Left ventricle myocardium inferior (tissue), 1 donor: Measurements from ENCODE around the gene SEMA4F. TPM values are rescaled to one million over a fixed set of nuclear protein-coding genes. Genes with fewer than 3 reads are reported as not detected.

Source experiments
- DNase-seq: peaks from one replicate; pipeline ENCODE4 v3.0.0-alpha.2; 2020
- H3K27ac ChIP-seq: fragments of 200-600 bp; replicated peaks from 2 replicates; pipeline ENCODE4 v1.8.0; 2021
- H3K27me3 ChIP-seq: fragments of 200-600 bp; 2 replicates; pipeline ENCODE4 v1.8.0; 2021; ENCODE audit warnings: low read depth
- H3K36me3 ChIP-seq: fragments of 200-600 bp; 2 replicates; pipeline ENCODE4 v1.8.0; 2021
- H3K4me1 ChIP-seq: fragments of 200-600 bp; 2 replicates; pipeline ENCODE4 v1.8.0; 2021
- H3K4me3 ChIP-seq: fragments of 200-600 bp; 2 replicates; pipeline ENCODE4 v1.8.0; 2021; ENCODE audit warnings: mild to moderate bottlenecking, moderate library complexity
- H3K9me3 ChIP-seq: fragments of 200-600 bp; replicated peaks from 2 replicates; pipeline ENCODE4 v1.8.0; 2021
- CTCF ChIP-seq: fragments of 200-600 bp; IDR thresholded peaks from 2 replicates; pipeline ENCODE4 v1.8.0; 2021; ENCODE audit warnings: antibody characterized with exemption, mild to moderate bottlenecking, borderline replicate concordance
- intact Hi-C: fragments of 100-400 bp; cut with micrococcal nuclease; formaldehyde crosslinking; loops from one replicate; pipeline ENCODE4 v1.11.0; 2022
- total RNA-seq: library from RNA; stranded (reverse); fragmentation: NEBNext Ultra II Directional; extraction: Animal tissue kit (Norgen Biotek cat#: 25700); gene quantifications from one replicate; pipeline ENCODE4 v1.2.1, GENCODE V29; 2021
- donor health status: DM: no; HTN: yes; CAD: no; lungs with severe emphysema.

SEMA4F gene
- total RNA-seq, 1 donor from 2014 or later: 2.9 TPM

DNA sequence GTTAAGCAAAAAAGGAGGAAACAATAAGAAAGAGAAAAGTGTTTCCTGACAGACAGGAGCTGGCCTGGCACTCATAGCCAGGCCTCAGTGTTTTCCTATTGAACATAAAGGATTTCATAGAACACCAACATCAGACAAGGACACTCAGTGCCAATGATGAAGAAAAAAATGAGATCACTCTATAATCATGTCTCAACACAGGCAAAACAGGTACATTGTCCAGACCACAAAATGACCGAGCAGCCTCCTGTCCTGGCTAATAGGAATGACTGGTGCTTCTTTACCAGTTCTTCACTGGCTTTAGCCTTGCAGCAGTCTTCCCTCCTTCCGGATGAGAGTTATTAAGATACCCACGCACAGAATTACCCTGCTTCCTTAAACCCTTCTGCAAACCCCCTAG is 35.6 kb downstream of the SEMA4F start:
- no peak overlapping the region for H3K4me3 ChIP-seq
- TF ChIP-seq CTCF: no peak
- no peaks in the 10 kb centered on the region for H3K36me3 ChIP-seq
- no peaks in the 10 kb centered on the region for H3K4me1 ChIP-seq
- H3K9me3 ChIP-seq: no peaks in the 10 kb centered on the region
- peaks cover 5% of the 10 kb centered on the region for H3K27me3 ChIP-seq
- DNase-seq: no peak
- no peak overlapping the region for H3K27ac ChIP-seq
- intact Hi-C loops: no loop called here

- Histone ChIP-seq H3K36me3 (no peaks in the 10 kb centered on the region), H3K9me3 (no peaks in the 10 kb centered on the region), H3K4me1 (no peaks in the 10 kb centered on the region), H3K4me3 (no peak overlapping the region), H3K27ac (no peak overlapping the region), H3K27me3 (peaks cover 5% of the 10 kb centered on the region)
- no peak for DNase-seq
- TF ChIP-seq CTCF: peak; percentile 78
- intact Hi-C loops: no loop called here
Observed at GRCh38 chr2:74690571-74690970, 36.5 kb downstream of the SEMA4F start.

GRCh38 chr2:74691929-74692328 is 37.9 kb downstream of the SEMA4F start:
- H3K4me3 ChIP-seq: no peak overlapping the region
- H3K27me3 ChIP-seq: peaks cover 5% of the 10 kb centered on the region
- H3K4me1 ChIP-seq: no peaks in the 10 kb centered on the region
- no peak overlapping the region for H3K27ac ChIP-seq
- no peak for TF ChIP-seq CTCF
- H3K36me3 ChIP-seq: no peaks in the 10 kb centered on the region
- H3K9me3 ChIP-seq: no peaks in the 10 kb centered on the region
- no peak for DNase-seq
- intact Hi-C loops: no loop called here

DNA sequence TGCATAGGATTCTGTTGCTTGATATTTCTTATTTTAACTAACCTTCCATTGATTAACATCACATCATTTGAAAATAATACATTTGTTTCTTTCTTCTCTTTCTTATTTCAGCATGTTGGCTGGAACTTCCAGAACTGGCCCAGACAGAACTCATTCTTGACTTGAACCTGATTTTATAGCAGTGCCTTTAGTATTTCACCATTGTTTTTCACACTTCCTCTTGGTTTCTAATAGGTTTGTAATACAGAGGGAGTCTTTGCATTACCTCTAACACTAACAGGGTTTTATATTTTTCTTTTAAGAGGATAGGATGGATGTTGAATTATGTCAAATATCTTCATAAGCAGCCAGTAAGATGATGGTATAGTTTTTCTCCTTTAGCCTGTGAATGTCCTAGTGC is 39.2 kb downstream of the SEMA4F start:
- no peak for DNase-seq
- no peaks in the 10 kb centered on the region for H3K9me3 ChIP-seq
- H3K36me3 ChIP-seq: no peaks in the 10 kb centered on the region
- peaks cover 5% of the 10 kb centered on the region for H3K27me3 ChIP-seq
- H3K27ac ChIP-seq: no peak overlapping the region
- H3K4me1 ChIP-seq: no peaks in the 10 kb centered on the region
- H3K4me3 ChIP-seq: no peak overlapping the region
- no peak for TF ChIP-seq CTCF
- intact Hi-C loops: no loop called here

DNA sequence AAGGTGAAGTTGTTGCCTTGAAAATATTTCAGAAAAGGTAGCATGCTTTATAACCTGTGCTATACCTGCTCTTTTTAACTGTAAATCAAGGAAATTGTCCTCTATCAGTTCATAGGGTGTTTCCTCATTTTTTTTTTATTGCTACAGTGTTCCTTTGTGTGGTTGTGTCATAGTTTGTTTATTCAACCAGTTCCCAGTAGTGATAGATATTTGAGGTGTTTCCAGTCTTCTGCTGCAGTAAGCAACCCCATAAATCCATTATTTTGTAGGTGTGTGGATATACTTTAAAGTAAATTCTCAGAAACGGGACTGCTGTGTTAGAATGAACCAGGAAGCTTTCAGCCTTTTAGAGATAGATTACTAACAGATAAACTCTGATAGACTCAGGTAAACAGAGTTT is 39.6 kb downstream of the SEMA4F start:
- peaks cover 5% of the 10 kb centered on the region for H3K27me3 ChIP-seq
- no peak for TF ChIP-seq CTCF
- no peaks in the 10 kb centered on the region for H3K4me1 ChIP-seq
- intact Hi-C loops: no loop called here
- no peak for DNase-seq
- no peaks in the 10 kb centered on the region for H3K36me3 ChIP-seq
- H3K4me3 ChIP-seq: no peak overlapping the region
- no peaks in the 10 kb centered on the region for H3K9me3 ChIP-seq
- no peak overlapping the region for H3K27ac ChIP-seq

- Histone ChIP-seq H3K9me3 (no peaks in the 10 kb centered on the region), H3K4me3 (no peak overlapping the region), H3K36me3 (no peaks in the 10 kb centered on the region), H3K27ac (no peak overlapping the region), H3K27me3 (peaks cover 5% of the 10 kb centered on the region), H3K4me1 (no peaks in the 10 kb centered on the region)
- no peak for TF ChIP-seq CTCF
- intact Hi-C loops: no loop called here
- DNase-seq: no peak
Observed at GRCh38 chr2:74694281-74694680, 40.2 kb downstream of the SEMA4F start.
